ENCODE measurements around the gene DNASE1L3.
"Not testable (repeated sequence)": the region's sequence is repeated elsewhere in the genome, so short reads cannot be mapped to it uniquely, and the experiment has no call there.

Gene DNASE1L3, protein sequence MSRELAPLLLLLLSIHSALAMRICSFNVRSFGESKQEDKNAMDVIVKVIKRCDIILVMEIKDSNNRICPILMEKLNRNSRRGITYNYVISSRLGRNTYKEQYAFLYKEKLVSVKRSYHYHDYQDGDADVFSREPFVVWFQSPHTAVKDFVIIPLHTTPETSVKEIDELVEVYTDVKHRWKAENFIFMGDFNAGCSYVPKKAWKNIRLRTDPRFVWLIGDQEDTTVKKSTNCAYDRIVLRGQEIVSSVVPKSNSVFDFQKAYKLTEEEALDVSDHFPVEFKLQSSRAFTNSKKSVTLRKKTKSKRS

DNA sequence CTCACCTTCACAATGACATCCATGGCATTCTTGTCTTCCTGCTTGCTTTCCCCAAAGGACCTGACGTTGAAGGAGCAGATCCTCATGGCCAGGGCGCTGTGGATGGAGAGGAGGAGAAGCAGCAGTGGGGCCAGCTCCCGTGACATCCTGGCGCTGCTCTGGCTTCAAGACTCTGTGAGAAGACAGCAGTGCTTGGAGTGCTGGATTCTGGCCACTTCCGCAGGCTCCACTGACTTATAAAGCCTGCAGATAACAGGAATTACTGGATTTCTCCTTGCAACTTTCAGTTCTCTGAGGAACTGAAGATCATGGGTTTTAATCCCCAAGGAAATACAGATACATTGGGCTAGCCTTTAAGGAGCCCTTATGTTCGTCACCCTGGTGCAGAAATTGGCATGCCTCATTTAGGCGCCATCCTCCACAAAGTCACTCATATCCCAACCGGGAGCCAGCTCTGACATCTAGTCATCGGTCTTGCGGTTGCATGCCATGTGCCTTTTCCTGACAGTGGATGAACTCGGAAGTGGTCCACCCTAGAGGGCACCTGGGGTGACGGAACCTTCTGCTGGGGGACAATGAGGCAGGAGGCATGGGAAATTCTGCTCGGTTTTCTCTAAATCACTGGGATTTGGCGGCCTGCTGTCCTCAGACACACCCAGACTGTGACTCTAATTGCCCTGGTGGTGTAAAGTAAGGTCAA, at the start of gene DNASE1L3:
Gene DNASE1L3 (minus strand): TSS at position 212 of the 700 bp plus-strand sequence. CDS start 66 bp downstream, at position 146.
- no peak for DNase-seq

DNA sequence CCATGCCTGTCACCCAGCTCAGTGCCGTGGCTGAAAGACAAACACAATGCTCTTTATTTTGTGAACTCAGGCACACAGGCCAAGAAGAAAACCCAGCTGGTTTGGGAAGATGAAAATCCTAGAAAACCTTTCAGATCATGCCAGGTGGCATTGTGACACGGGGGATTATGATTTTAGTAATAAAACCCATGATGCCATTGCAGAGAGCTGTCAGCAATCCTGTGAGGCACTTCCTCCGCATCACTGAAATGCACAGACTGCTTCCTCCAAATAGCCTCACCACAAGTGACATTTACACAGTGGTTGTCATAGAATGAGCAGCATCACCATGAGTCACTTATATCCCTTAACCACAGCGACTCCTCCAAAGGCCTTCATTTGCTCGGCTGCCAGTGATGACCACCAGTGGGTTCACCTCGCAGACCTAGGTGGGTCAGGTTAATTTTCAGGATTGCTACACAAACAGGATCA, 49.5 kb upstream of the DNASE1L3 start:
- no peak for DNase-seq

DNA sequence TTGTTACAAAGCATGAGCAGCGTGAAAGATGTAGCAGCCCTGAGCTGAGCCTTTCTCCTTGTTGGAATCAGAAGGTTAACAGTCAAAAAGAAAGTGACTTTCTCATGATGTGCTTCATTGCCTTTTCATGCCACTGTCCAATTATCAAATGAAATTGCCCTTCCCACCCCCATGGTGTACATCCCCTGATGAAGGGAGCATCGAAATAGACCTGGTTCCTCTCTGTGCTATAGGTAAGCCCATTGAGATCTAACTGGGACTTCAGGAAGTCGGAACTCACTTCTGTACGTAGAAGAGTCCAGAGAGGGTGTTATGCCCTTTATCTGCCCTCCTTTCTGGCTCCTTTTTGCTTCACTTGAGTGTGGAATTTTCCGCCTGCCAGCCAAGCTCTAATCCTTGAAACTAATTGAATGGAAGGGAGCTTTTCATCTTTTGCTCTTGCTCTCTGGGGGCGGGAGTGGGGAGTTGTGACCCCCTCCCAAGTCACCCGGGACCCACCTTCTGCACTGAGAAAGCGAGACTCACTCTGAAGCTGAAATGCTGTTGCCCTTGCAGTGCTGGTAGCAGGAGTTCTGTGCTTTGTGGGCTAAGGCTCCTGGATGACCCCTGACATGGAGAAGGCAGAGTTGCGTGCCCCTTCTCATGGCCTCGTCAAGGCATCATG, 47.8 kb upstream of the DNASE1L3 start:
- DNase-seq: no peak

DNA sequence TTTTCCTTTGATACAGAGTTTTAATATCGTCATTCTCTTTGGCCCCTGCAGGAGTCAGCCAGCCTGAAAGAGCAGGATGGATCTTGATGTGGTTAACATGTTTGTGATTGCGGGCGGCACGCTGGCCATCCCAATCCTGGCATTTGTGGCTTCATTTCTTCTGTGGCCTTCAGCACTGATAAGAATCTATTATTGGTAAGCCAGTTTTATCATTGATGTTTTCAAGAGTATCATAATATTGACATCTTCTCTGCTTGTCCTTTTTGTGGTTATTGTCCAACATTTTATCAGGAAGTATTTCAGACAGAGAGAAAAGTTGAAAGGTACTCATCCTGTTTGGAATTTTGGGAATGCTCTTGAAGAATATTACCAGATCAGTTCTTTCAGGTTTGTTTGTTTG, 45.7 kb upstream of the DNASE1L3 start:
- no peak for DNase-seq

DNA sequence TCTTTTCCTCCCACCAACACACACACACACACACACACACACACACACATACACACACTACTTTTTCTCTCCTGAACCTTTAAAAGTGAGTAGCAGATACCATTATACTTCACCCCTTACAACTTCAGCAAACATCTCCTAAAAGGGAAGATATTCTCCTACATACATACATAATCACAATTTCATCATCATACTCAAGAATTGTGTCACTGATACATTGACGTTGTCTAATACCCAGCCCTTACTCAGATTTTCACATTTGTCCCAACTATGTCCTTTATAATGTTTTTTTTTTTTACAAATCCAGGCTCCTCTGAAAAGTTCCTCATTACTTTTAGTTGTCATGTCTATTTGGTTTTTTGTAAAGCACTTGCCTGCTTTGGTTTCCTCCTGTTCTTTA, 45.3 kb upstream of the DNASE1L3 start:
- DNase-seq: no peak

DNA sequence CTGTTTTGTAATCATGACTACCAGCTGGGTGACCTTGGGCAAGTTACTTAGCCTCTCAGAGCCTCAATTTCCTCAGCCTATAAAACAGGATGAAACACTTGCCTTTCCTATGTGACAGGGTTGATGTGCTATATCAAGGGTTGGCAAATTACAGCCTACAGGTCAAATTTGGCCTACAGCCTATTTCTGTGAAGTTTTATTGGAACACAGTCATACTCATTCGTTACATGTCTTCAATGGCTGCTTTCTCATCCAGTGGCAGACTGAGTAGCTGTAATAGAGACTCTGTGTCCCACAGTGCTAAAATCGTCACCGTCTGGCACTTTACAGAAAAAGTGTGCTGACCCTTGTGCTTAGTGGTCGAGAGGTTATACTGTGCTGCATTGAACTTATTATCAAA, 43.4 kb upstream of the DNASE1L3 start:
- no peak for DNase-seq

DNA sequence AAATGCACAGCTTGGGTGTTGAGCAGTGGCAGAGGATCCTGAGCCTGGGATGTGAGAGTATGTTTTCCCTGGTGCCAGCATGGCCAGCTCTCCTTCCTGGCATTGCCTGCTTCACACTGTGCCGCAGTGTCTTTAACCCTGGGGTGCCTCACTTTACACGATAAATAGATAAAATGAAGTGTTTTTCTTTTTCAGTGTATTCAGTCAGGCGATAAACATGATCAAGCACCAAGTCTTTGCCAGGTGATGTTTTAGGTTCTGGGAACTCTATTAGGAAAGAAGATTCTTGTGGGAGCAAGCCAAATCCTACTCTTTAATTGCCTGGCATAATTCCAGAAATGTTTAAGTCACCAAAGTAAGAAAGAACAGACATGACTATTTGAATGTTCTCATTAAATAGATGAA, 40.9 kb upstream of the DNASE1L3 start:
- DNase-seq: no peak

DNA sequence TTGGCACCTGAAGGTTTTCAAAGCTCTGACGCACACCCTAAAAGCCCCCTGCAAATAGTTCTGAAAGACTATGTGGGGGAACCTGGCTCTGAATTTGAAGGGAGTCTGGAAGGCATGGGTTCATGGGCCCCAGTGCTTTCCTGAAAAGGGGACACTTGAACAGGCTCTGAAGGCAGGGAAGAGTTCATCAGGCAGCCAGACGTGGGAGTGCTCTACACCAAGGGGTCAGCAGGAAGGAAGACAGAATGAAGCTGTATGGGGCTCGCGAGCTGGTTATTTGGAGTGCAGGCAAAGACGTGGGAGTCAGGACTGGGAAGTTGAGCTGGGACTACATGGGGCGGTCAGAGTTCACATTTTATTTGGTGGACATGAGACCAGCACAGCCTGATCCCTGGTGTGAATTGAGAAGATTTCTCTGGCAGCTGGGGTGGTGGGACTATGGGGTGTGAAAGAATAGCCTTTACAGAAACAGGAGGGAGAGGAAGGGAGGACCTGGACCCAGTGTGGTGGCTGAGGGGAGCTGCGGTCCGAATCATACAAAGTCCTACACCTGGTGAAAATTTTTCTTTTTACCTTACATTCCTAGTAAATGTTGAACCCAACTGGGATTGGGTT, 39.4 kb upstream of the DNASE1L3 start:
- no peak for DNase-seq

DNA sequence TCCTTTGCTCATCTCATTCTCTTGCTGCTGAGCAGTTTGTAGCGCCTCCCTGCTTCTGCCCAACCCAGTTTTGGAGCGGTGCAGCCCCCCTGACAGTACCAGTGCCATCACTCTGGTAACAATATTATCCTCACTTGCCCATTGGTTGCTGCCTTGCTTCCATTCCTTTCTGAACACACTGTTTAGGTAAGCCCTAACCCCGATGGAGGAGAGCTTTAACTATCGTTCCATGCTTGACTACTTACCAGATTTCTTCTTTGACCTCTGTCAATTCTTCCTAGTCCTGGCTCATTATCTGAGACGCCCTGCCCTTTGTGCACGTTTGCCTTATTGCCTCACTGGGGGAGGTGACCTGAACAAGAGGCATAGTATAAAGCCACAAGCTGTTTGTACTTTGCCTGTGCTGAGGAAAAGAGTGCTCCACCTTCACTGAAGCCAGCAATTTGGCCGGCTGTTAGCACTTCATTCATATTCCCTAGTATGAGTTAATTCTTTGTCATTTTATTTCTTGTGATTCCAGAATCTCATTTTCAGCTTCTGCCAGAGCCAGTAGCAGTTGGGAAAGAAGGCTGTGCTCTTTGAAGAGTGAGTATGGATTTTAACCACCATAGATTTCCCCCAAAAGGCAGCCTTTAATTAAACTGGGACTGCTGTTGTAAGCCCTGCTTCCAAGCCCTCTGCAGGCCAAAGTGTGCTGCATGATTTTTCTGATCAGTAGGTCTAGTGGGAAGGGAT, 38.8 kb upstream of the DNASE1L3 start:
- no peak for DNase-seq

DNA sequence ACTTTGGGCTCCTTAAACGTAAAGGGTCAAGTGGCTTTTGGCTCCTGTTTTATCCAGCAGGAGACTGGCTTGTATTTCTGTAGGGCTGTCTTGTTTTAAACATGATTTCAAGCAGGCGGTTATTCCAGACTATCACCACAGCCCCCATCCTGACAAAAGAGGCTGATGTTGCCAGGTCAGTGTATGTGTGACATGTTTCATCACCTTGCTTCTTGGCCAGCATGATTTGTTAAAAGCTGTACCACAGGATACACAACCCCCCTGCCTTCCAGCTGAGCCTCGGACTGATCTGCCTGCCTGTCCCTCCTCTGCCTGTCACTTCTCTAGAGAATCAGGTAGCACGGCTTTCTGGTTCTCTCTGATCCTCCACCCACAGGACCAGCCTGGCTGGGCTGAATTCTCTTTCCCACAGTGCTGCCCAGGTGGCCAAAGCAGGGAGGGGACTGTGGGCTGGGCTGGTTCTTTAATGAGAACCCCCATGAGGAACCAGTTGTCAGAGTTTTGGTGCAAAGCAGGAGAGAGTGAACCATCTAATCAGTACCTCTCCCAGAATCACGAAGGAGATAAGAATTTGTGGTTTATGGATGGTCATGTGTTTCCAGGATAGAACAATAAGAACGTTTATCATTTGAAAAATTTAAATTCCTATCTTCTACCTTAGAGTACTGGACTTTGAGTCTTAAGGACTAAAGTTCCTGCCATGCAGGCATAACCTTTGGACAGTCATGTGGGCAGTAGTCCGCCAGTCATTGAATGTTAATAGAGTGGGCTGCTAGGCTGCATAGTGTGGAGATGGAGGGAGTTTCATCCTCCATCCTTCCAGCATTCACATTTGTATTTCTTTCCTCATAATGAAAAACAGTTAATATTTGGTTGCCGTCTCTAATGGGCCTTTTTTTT, 35.6 kb upstream of the DNASE1L3 start:
- DNase-seq: no peak

DNA sequence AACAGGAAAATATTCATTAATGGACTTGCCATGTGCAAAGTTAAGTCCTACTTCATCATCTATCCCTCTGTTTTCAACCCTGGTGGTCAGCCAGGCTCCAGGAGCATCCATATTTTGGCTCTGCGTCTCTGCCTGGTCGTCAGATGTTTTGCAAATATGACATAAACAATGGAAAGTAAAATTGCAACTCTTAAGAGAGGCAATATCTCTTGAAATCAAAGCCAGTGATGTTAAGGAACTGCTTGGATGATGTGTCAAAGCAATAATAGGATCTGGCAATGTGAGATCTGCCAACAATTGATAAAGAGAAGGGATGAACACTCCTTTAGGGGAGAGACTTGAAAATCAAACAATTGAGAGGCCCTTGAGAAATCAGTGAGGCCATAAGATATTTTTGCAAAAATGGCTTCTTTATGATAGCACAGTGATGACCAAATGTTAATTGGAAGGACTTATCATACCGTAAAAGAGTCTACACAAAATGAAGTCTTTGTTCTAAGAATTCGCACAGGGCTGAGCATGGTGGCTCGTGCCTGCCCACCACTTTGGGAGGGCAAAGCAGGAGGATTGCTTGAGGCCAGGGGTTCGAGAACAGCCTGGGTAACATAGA, 33.3 kb upstream of the DNASE1L3 start:
- DNase-seq: no peak

DNA sequence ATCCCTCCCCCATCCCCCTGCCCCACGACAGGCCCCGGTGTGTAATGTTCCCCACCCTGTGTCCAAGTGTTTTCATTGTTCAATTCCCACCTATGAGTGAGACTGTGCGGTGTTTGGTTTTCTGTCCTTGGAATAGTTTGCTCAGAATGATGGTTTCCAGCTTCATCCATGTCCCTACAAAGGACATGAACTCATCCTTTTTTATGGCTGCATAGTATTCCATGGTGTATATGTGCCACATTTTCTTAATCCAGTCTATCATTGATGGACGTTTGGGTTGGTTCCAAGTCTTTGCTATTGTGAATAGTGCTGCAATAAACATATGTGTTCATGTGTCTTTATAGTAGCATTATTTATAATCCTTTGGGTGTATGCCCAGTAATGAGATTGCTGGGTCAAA, 32.1 kb upstream of the DNASE1L3 start:
- DNase-seq: not testable (repeated sequence)

DNA sequence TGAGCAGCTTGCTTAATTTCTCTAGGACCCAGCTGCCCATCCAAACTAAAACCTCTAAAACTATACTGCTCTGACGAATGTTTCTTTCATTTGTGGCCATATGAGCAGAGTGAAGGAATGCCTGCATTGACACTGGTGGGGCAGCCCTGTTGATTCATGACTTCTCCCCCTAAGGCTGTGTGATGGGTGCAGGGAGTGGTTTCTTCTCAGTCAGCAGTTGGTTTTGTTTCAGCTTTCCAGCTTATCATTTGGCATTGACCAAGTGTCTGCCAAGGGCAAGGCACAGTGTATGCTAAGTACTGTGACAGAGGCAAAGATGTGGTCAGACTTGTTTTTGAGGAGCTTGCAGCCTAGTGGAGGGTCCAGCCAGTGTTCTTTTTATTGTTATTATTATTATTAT, 31.6 kb upstream of the DNASE1L3 start:
- DNase-seq: no peak

DNA sequence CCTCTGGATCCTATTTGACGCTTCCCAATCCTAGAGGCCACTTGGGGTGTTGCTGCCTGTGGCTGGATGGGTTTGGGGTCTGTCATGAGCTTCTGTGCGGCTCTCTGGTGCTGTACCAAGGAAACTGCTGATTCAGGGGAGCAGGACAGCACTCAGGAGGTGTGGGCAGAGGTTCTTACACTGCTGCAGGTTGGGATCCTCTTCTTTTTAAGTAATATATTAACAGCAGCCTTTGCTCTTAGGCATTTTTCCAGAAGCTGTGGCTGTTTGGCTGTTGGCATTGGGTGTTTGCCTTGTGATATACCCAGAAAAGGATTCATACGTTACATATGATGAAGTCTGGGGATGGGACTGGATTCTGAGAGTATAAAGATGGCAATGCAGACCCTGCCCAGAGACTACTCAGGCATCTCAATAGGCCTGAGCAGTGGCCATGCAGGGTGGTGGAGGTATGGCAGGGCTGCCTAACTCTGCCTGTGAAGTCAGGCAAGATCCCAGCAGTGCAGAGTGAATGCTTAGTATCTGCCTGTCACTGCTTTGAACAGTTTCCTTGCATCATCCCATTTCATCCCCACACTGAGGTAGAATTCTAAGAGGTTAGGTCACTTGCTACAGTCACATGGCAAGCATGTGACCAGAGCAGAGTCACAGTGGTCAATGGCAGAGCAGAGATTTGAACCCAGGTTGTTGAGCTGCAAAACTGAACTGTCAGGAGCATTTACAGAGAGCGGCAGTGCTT, 30.7 kb upstream of the DNASE1L3 start:
- no peak for DNase-seq

DNA sequence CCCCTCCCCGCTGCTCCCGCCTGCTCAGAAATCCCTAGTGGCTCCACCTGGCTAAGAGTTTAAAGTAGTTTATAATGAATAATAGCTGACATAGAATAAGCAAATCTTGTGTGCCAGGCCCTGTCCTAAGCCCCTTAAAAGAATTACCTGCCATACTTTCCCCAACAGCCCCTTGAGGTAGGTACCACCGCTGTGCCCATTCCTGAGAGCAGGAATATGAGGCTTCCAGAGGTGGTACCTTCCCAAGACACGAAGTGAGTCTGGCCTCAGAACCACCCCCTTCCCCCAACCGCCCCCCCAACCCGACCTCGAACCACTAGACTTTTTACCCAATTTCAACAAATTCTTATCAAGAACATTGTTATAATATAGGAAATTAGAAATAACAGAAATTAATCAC, 28.1 kb upstream of the DNASE1L3 start:
- no peak for DNase-seq

DNA sequence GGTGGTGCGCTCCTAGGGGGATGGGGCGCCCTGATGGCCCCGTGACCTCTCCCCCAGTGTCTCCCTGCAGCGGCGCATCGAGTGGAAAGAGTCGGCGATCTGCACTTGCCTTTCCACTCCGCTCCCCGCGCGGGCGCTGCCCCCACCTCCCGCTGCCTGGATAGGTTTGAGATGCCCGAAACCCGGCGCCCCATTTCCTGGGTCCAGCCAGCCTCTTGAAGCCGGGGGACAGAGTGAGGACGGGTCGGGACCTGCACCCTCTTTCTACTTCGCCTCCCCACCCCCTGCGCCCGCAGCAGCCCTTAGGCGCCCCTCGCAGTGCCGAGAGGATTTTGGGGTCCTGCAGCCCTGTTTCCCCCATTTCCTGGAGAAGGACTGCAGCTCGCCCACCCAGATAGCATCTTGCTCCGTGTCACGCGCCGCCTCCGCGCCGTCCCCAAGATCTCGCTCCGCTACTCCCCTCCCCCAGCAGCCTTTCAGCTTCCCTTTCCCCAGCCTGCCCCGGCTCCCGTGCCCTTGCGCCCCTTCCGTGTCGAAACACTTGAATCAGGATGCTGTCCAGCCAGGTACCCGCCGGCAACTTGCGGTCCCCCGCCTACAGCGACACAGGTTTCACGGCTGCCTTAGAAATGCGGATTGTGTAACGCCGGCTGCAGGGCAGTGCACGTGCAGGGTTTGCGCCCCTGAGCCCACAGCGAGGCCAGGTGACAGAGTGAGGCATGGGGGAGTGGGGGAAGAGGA, 27.3 kb upstream of the DNASE1L3 start:
- DNase-seq: no peak

DNA sequence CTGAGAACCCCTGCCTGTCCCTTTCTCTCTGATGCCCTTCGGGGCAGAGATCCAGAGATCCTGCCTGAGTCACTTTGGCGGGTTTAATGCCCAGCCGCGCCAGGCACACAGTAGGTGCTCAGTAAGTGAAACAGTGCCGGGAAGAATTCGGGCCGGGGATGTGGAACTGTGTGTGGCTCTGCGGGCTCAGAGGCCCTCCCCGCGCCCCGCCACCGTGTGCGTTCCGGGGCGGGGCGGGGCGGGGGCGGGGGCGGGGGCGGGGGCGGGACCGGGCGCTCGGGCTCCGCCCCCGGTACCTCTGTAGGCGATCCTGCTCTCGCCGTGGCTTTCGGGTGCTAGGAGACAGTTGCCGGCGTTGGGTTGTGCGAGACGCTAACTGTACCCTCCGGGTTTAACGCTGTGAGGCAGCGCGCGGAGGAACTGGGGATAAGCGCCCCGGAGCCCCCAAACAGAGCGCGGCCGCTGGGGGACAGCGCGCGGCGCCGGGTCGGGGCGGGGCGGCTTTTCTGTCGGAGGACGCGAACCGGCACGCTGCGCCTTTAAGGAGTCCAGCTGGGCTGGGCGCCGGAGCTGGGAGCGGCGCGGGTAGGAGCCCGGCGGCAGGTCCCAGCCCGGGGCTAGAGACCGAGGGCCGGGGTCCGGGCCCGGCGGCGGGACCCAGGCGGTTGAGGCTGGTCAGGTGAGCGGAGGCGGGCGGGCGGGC, 26.6 kb upstream of the DNASE1L3 start, which contains the start of gene ABHD6:
Gene ABHD6 (plus strand): TSS at position 555 of the 703 bp plus-strand sequence. CDS start 18,795 bp downstream, outside the sequence.
- no peak for DNase-seq

DNA sequence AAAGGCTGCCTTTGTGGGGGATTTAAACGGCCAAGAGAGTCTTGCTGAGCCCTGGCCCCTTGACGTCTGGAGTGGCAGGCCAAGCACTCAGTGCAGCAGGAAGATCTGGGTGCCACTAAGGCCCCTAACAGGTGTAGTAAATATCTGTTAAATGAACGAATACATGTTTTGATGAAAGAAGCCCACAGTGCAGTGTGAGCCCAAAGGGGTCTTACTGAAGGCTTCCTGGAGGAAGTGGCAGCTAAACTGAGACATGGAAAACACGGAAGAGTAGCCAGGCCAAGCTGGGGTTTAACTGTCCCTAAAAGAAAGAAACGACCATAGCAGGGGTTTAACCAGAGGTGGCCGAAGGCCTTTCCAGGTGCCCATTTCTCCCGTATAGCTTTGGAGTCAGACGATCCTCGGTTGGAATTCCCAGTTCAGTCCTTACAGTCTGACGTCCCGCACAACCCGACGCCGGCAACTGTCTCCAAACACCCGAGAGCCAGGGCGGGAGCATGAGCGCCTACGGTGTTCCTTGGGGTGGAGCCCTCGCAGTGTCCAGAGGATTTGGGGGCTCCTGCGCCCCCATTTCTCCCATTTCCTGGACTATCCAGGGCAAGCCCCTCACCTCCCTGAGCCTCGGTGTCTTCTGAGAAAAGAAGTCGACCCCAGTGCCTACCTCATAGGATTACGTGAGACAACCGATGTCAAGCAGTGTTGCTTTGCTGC, 25.9 kb upstream of the DNASE1L3 start:
- DNase-seq: no peak
